H9 (cell line): ENCODE data around the gene RGS6. TPM values are rescaled to one million over a fixed set of nuclear protein-coding genes. Genes with fewer than 3 reads are reported as not detected.

Experiments
- DNase-seq: peaks from one replicate; pipeline ENCODE4 v3.0.0-alpha.2; 2017
- H2AFZ ChIP-seq: one replicate; pipeline ENCODE4 v1.6.1; 2013; ENCODE audit warnings: mild to moderate bottlenecking, low read length, control low read depth, moderate library complexity
- H2AK5ac ChIP-seq: 2 replicates; pipeline ENCODE4 v1.6.1; 2013; ENCODE audit warnings: low read length, control low read depth, mixed read lengths; ENCODE audit not compliant: insufficient read length
- H2BK120ac ChIP-seq: one replicate; pipeline ENCODE4 v1.6.1; 2013; ENCODE audit warnings: low read depth, mild to moderate bottlenecking, low read length, control low read depth, inconsistent platforms; ENCODE audit not compliant: poor library complexity, severe bottlenecking
- H2BK12ac ChIP-seq: 2 replicates; pipeline ENCODE4 v1.6.1; 2013; ENCODE audit warnings: low read length, control low read depth, mixed read lengths, low read depth; ENCODE audit not compliant: insufficient read length
- H2BK15ac ChIP-seq: 2 replicates; pipeline ENCODE4 v1.6.1; 2013; ENCODE audit warnings: low read depth, low read length, control low read depth
- H2BK20ac ChIP-seq: one replicate; pipeline ENCODE4 v1.6.1; 2013; ENCODE audit warnings: low read depth, mild to moderate bottlenecking, low read length, control low read depth, inconsistent platforms; ENCODE audit not compliant: poor library complexity, severe bottlenecking
- H2BK5ac ChIP-seq: 2 replicates; pipeline ENCODE4 v1.6.1; 2013; ENCODE audit warnings: low read length, control low read depth, mixed read lengths; ENCODE audit not compliant: insufficient read length
- H3K14ac ChIP-seq: 2 replicates; pipeline ENCODE4 v1.6.1; 2013; ENCODE audit warnings: low read length, control low read depth; ENCODE audit not compliant: insufficient read depth
- H3K18ac ChIP-seq: 2 replicates; pipeline ENCODE4 v1.6.1; 2013; ENCODE audit warnings: low read depth, mild to moderate bottlenecking, mixed read lengths, low read length, control low read depth; ENCODE audit not compliant: insufficient read length
- H3K23ac ChIP-seq: 2 replicates; pipeline ENCODE4 v1.6.1; 2013; ENCODE audit warnings: low read length, control low read depth, mixed read lengths, low read depth; ENCODE audit not compliant: insufficient read length
- H3K23me2 ChIP-seq: 2 replicates; pipeline ENCODE4 v1.6.1; 2013; ENCODE audit warnings: low read depth, mild to moderate bottlenecking, mixed read lengths, low read length, control low read depth; ENCODE audit not compliant: insufficient read length, poor library complexity, severe bottlenecking
- H3K27ac ChIP-seq: 2 replicates; pipeline ENCODE4 v1.5.1; 2013; ENCODE audit warnings: low read length, control low read depth, mixed read lengths, low read depth; ENCODE audit not compliant: insufficient read length
- H3K27me3 ChIP-seq: 2 replicates; pipeline ENCODE4 v1.6.1; 2013; ENCODE audit warnings: low read length, control low read depth, inconsistent platforms; ENCODE audit not compliant: insufficient read depth
- H3K4ac ChIP-seq: 2 replicates; pipeline ENCODE4 v1.6.1; 2013; ENCODE audit warnings: low read depth, mild to moderate bottlenecking, control low read depth, inconsistent platforms, low read length, moderate library complexity
- H3K4me1 ChIP-seq: 2 replicates; pipeline ENCODE4 v1.6.1; 2013; ENCODE audit warnings: low read length, control low read depth, inconsistent platforms; ENCODE audit not compliant: insufficient read depth
- H3K4me2 ChIP-seq: 2 replicates; pipeline ENCODE4 v1.6.1; 2013; ENCODE audit warnings: low read length, control low read depth, mixed read lengths; ENCODE audit not compliant: insufficient read length, insufficient read depth
- H3K56ac ChIP-seq: 2 replicates; pipeline ENCODE4 v1.6.1; 2013; ENCODE audit warnings: low read depth, mild to moderate bottlenecking, mixed read lengths, low read length, control low read depth; ENCODE audit not compliant: insufficient read length
- H3K79me1 ChIP-seq: 2 replicates; pipeline ENCODE4 v1.6.1; 2013; ENCODE audit warnings: low read depth, mild to moderate bottlenecking, moderate library complexity, low read length, control low read depth, inconsistent platforms; ENCODE audit not compliant: insufficient read depth, poor library complexity, severe bottlenecking
- H3K79me2 ChIP-seq: 2 replicates; pipeline ENCODE4 v1.6.1; 2013; ENCODE audit warnings: low read length, control low read depth, inconsistent platforms; ENCODE audit not compliant: insufficient read depth
- H3K9ac ChIP-seq: 2 replicates; pipeline ENCODE4 v1.6.1; 2013; ENCODE audit warnings: low read length, control low read depth, mixed read lengths; ENCODE audit not compliant: insufficient read length; ENCODE audit errors: extremely low read depth
- H3K9me3 ChIP-seq: one replicate; pipeline ENCODE4 v1.6.1; 2013; ENCODE audit warnings: low read depth, low read length, inconsistent platforms; ENCODE audit not compliant: control insufficient read depth
- H3T11ph ChIP-seq: one replicate; pipeline ENCODE4 v1.6.1; 2013; ENCODE audit warnings: mild to moderate bottlenecking, low read length, control low read depth, inconsistent platforms
- H4K20me1 ChIP-seq: one replicate; pipeline ENCODE4 v1.6.1; 2013; ENCODE audit not compliant: control insufficient read depth, insufficient read length, insufficient read depth
- H4K5ac ChIP-seq: 2 replicates; pipeline ENCODE4 v1.6.1; 2013; ENCODE audit warnings: low read depth, mild to moderate bottlenecking, mixed read lengths, low read length, control low read depth; ENCODE audit not compliant: insufficient read length
- H4K8ac ChIP-seq: replicated peaks from 2 replicates; pipeline ENCODE4 v1.6.1; 2013; ENCODE audit warnings: low read length, control low read depth, mixed read lengths, low read depth; ENCODE audit not compliant: insufficient read length
- H4K91ac ChIP-seq: 2 replicates; pipeline ENCODE4 v1.6.1; 2013; ENCODE audit warnings: low read depth, mild to moderate bottlenecking, moderate library complexity, mixed read lengths, low read length, control low read depth; ENCODE audit not compliant: insufficient read length
- H3K27ac Mint-ChIP-seq, 3 experiments: 2 replicates in 2 of 3; 3 replicates in 1 of 3; pipeline ENCODE4 v1.8.0; 2020 to 2021; ENCODE audit warnings: mixed read lengths in 3 of 3, mild to moderate bottlenecking in 1 of 3, moderate library complexity in 1 of 3
- H3K27me3 Mint-ChIP-seq: 2 replicates; pipeline ENCODE4 v1.8.0; 2021; ENCODE audit warnings: low read depth, mild to moderate bottlenecking, moderate library complexity, mixed read lengths
- H3K36me3 Mint-ChIP-seq, 3 experiments: 2 replicates in 2 of 3; 3 replicates in 1 of 3; pipeline ENCODE4 v1.8.0; 2020 to 2021; ENCODE audit warnings: low read depth in 3 of 3, mixed read lengths in 3 of 3; ENCODE audit not compliant: insufficient read depth in 1 of 3
- H3K4me1 Mint-ChIP-seq, 2 experiments: 2 replicates each; pipeline ENCODE4 v1.8.0; 2020; ENCODE audit warnings: mixed read lengths in 2 of 2
- H3K4me3 Mint-ChIP-seq, 2 experiments: 2 replicates in 1 of 2; 3 replicates in 1 of 2; pipeline ENCODE4 v1.8.0; 2020 to 2021; ENCODE audit warnings: mild to moderate bottlenecking in 2 of 2, mixed read lengths in 2 of 2, moderate library complexity in 1 of 2
- H3K9me3 Mint-ChIP-seq, 2 experiments: 2 replicates in 1 of 2; 3 replicates in 1 of 2; pipeline ENCODE4 v1.8.0; 2020; ENCODE audit warnings: mild to moderate bottlenecking in 2 of 2, mixed read lengths in 2 of 2, moderate library complexity in 1 of 2
- CTCF ChIP-seq: fragments of 200-600 bp; sonication (generic); conservative IDR thresholded peaks from 3 replicates; pipeline ENCODE4 v1.8.0; 2021; ENCODE audit warnings: antibody characterized with exemption, mild to moderate bottlenecking
- WGBS: extraction: QIAGEN DNeasy Blood & Tissue Kit; methylation state at CpG from one replicate; pipeline ENCODE4 v1.1.7; 2013; ENCODE audit warnings: missing lambda C conversion rate, low lambda C conversion rate, mixed read lengths; ENCODE audit not compliant: insufficient read length; ENCODE audit errors: extremely low coverage; 5-methylcytosine and 5-hydroxymethylcytosine counted together
- total RNA-seq: library from RNA; stranded (reverse); gene quantifications from 2 replicates; pipeline ENCODE4 v1.2.1, GENCODE V29; 2021

RGS6 gene
- total RNA-seq, 1 experiment from 2014 or later, result 3.0 TPM

- H3K4me1 Mint-ChIP-seq, result no peaks in the 10 kb centered on the region
- no peak overlapping the region for H2AFZ ChIP-seq
These were observed 38.0 kb downstream of the RGS6 start for GRCh38 chr14:71970272-71970671.

More at GRCh38 chr14:71970272-71970671, 38.0 kb downstream of the RGS6 start:
- no peak overlapping the region for H2BK20ac ChIP-seq
- no peak overlapping the region for H4K8ac ChIP-seq
- no peaks in the 10 kb centered on the region for H3K79me1 ChIP-seq
- no peaks in the 10 kb centered on the region for H3K23me2 ChIP-seq
- no peaks in the 10 kb centered on the region for H4K20me1 ChIP-seq
- WGBS, result no CpG with 5 or more reads among the region's 3 CpGs
- no peak overlapping the region for H2BK15ac ChIP-seq
- Mint-ChIP-seq H3K4me3 (no peak overlapping the region), H3K36me3 (peaks cover 0 to 2% (median 0%) of the 10 kb centered on the region in 3 experiments; a peak in 4 of 7 replicates), H3K27me3 (peaks cover 1% of the 10 kb centered on the region; the same call in 1 of the 2 replicates), H3K9me3 (peaks cover 0 to 5% of the 10 kb centered on the region in 2 experiments; a peak in 2 of 5 replicates), H3K27ac (no peak overlapping the region)
- H3K18ac ChIP-seq, result no peak overlapping the region
- no peak for DNase-seq
- no peak overlapping the region for H3K4me2 ChIP-seq
- no peak overlapping the region for H3K23ac ChIP-seq
- H2BK120ac ChIP-seq, result no peak overlapping the region
- H2BK5ac ChIP-seq, result no peak overlapping the region
- no peak overlapping the region for H2BK12ac ChIP-seq
- H3K4me1 ChIP-seq, result no peaks in the 10 kb centered on the region
- H3T11ph ChIP-seq, result no peak overlapping the region
- H4K91ac ChIP-seq, result no peak overlapping the region
- no peak overlapping the region for H3K9ac ChIP-seq
- no peak overlapping the region for H3K4ac ChIP-seq
- H3K27me3 ChIP-seq, result no peaks in the 10 kb centered on the region
- H3K9me3 ChIP-seq, result no peaks in the 10 kb centered on the region
- H3K56ac ChIP-seq, result no peak overlapping the region
- TF ChIP-seq CTCF, result no peak
- no peak overlapping the region for H2AK5ac ChIP-seq
- no peak overlapping the region for H3K14ac ChIP-seq
- H3K27ac ChIP-seq, result no peak overlapping the region
- peak overlapping the region; percentile 38 for H4K5ac ChIP-seq
- no peaks in the 10 kb centered on the region for H3K79me2 ChIP-seq
